Measurements from ENCODE around the gene MRPS31.
"Not testable (repeated sequence)": the region's sequence is repeated elsewhere in the genome, so short reads cannot be mapped to it uniquely, and the experiment has no call there.

The MRPS31 gene

GRCh38 chr13:40749327-40749726 lies 21.7 kb downstream of the MRPS31 start:
- TF ChIP-seq CTCF (IDR thresholded peaks at IDR 0.05; ENCODE audit: low read depth, low read length), result peak; percentile 16
- DNase-seq (ENCODE audit: low read depth, low spot score), result no peak
- in situ Hi-C loops (cut with HindIII; ENCODE audit: low sequenced_read_pairs), result no loop called here
- no peak overlapping the region for H3K4me3 ChIP-seq (ENCODE audit: low read depth, low read length)

- DNase-seq (ENCODE audit: low read depth, low spot score); H3K4me3 ChIP-seq (ENCODE audit: low read depth, low read length); in situ Hi-C loops (cut with HindIII; ENCODE audit: low sequenced_read_pairs): not testable (repeated sequence)
These were observed 35.8 kb downstream of the MRPS31 start for GRCh38 chr13:40735232-40735548.

GRCh38 chr13:40734536-40735231 lies 36.3 kb downstream of the MRPS31 start:
- H3K4me3 ChIP-seq (ENCODE audit: low read depth, low read length); DNase-seq (ENCODE audit: low read depth, low spot score); in situ Hi-C loops (cut with HindIII; ENCODE audit: low sequenced_read_pairs): not testable (repeated sequence)

GRCh38 chr13:40732658-40733057 lies 38.3 kb downstream of the MRPS31 start:
- H3K4me3 ChIP-seq (ENCODE audit: low read depth, low read length), result no peak overlapping the region

GRCh38 chr13:40728595-40728994 lies 42.4 kb downstream of the MRPS31 start:
- no peak overlapping the region for H3K4me3 ChIP-seq (ENCODE audit: low read depth, low read length)
- in situ Hi-C loops (cut with HindIII; ENCODE audit: low sequenced_read_pairs), result no loop called here
- no peak for TF ChIP-seq CTCF (IDR thresholded peaks at IDR 0.05; ENCODE audit: low read depth, low read length)
- no peak for DNase-seq (ENCODE audit: low read depth, low spot score)

More at GRCh38 chr13:40732658-40733057, 38.3 kb downstream of the MRPS31 start:
- in situ Hi-C loops (cut with HindIII; ENCODE audit: low sequenced_read_pairs), result no loop called here
- no peak for DNase-seq (ENCODE audit: low read depth, low spot score)
- TF ChIP-seq CTCF (IDR thresholded peaks at IDR 0.05; ENCODE audit: low read depth, low read length), result no peak

GRCh38 chr13:40714433-40714832 lies 56.6 kb downstream of the MRPS31 start:
- DNase-seq (ENCODE audit: low read depth, low spot score); H3K4me3 ChIP-seq (ENCODE audit: low read depth, low read length); in situ Hi-C loops (cut with HindIII; ENCODE audit: low sequenced_read_pairs): not testable (repeated sequence)

- in situ Hi-C loops (cut with HindIII; ENCODE audit: low sequenced_read_pairs), result no loop called here
- H3K4me3 ChIP-seq (ENCODE audit: low read depth, low read length), result no peak overlapping the region
- DNase-seq (ENCODE audit: low read depth, low spot score), result no peak
- no peak for TF ChIP-seq CTCF (IDR thresholded peaks at IDR 0.05; ENCODE audit: low read depth, low read length)
These were observed 64.6 kb downstream of the MRPS31 start for GRCh38 chr13:40706439-40706838.

- in situ Hi-C loops (cut with HindIII; ENCODE audit: low sequenced_read_pairs), result no loop called here
- no peak overlapping the region for H3K4me3 ChIP-seq (ENCODE audit: low read depth, low read length)
- DNase-seq (ENCODE audit: low read depth, low spot score), result no peak
- no peak for TF ChIP-seq CTCF (IDR thresholded peaks at IDR 0.05; ENCODE audit: low read depth, low read length)
These were observed 73.3 kb downstream of the MRPS31 start for GRCh38 chr13:40697711-40698110.

Data from astrocyte of the spinal cord (primary cell).